GM19043 (cell line): ENCODE results near the gene GRIP2.

Source experiments
- ATAC-seq: cut with Tn5 transposase; IDR thresholded peaks from one replicate; pipeline ENCODE4 v1.9.1; 2021; ENCODE audit warnings: low read depth; ENCODE audit not compliant: unreplicated experiment

Gene GRIP2

GRCh38 chr3:14562121-14562890 is 22.2 kb upstream of the GRIP2 start:
- ATAC-seq = no peak

GRCh38 chr3:14561051-14561960 is 21.2 kb upstream of the GRIP2 start:
- ATAC-seq = no peak

GRCh38 chr3:14560110-14560509 is 20.0 kb upstream of the GRIP2 start:
- ATAC-seq = no peak

- no peak for ATAC-seq
These were observed 17.9 kb upstream of the GRIP2 start for GRCh38 chr3:14558029-14558428.

GRCh38 chr3:14555835-14556234 is 15.7 kb upstream of the GRIP2 start:
- ATAC-seq = no peak

GRCh38 chr3:14554715-14555114 is 14.6 kb upstream of the GRIP2 start:
- ATAC-seq = no peak

GRCh38 chr3:14553871-14554270 is 13.7 kb upstream of the GRIP2 start:
- no peak for ATAC-seq

- ATAC-seq = no peak
These were observed 12.6 kb upstream of the GRIP2 start for GRCh38 chr3:14552717-14553116.

- no peak for ATAC-seq
These were observed 12.0 kb upstream of the GRIP2 start for GRCh38 chr3:14552041-14552648.

- no peak for ATAC-seq
These were observed 10.8 kb upstream of the GRIP2 start for GRCh38 chr3:14550651-14551611.

GRCh38 chr3:14550181-14550580 is 10.0 kb upstream of the GRIP2 start:
- ATAC-seq = no peak

GRCh38 chr3:14549256-14549919 is 9.2 kb upstream of the GRIP2 start:
- ATAC-seq = no peak

- ATAC-seq = peak; percentile 61
These were observed 8.2 kb upstream of the GRIP2 start for GRCh38 chr3:14548321-14548729.

GRCh38 chr3:14547693-14548092 is 7.6 kb upstream of the GRIP2 start:
- ATAC-seq = no peak

GRCh38 chr3:14546041-14546440 is 5.9 kb upstream of the GRIP2 start:
- ATAC-seq = no peak

GRCh38 chr3:14545251-14545635 is 5.1 kb upstream of the GRIP2 start:
- no peak for ATAC-seq

GRCh38 chr3:14544282-14545250 is 4.4 kb upstream of the GRIP2 start:
- no peak for ATAC-seq

GRCh38 chr3:14543446-14543845 is 3.3 kb upstream of the GRIP2 start:
- ATAC-seq = no peak

- no peak for ATAC-seq
These were observed 2.5 kb upstream of the GRIP2 start for GRCh38 chr3:14542656-14543055.
